ENCODE data around the gene NUAK1.
A peak's percentile ranks its signal among the peaks of the same experiment; 100 is the strongest.
"Not testable (repeated sequence)": the region's sequence is repeated elsewhere in the genome, so short reads cannot be mapped to it uniquely, and the experiment has no call there.

NUAK1 gene

GRCh38 chr12:106142591-106143261 is 4.0 kb upstream of the NUAK1 start:
- DNase-seq (ENCODE audit: low read depth): no peak
- no peak overlapping the region for H3K4me3 ChIP-seq (ENCODE audit: control insufficient read depth, low read depth, low read length)
- TF ChIP-seq, protein P1, sequence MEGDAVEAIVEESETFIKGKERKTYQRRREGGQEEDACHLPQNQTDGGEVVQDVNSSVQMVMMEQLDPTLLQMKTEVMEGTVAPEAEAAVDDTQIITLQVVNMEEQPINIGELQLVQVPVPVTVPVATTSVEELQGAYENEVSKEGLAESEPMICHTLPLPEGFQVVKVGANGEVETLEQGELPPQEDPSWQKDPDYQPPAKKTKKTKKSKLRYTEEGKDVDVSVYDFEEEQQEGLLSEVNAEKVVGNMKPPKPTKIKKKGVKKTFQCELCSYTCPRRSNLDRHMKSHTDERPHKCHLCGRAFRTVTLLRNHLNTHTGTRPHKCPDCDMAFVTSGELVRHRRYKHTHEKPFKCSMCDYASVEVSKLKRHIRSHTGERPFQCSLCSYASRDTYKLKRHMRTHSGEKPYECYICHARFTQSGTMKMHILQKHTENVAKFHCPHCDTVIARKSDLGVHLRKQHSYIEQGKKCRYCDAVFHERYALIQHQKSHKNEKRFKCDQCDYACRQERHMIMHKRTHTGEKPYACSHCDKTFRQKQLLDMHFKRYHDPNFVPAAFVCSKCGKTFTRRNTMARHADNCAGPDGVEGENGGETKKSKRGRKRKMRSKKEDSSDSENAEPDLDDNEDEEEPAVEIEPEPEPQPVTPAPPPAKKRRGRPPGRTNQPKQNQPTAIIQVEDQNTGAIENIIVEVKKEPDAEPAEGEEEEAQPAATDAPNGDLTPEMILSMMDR (IDR thresholded peaks at IDR 0.05; ENCODE audit: control insufficient read depth, insufficient read depth, low read depth, low read length, missing control alignments): no peak

DNA sequence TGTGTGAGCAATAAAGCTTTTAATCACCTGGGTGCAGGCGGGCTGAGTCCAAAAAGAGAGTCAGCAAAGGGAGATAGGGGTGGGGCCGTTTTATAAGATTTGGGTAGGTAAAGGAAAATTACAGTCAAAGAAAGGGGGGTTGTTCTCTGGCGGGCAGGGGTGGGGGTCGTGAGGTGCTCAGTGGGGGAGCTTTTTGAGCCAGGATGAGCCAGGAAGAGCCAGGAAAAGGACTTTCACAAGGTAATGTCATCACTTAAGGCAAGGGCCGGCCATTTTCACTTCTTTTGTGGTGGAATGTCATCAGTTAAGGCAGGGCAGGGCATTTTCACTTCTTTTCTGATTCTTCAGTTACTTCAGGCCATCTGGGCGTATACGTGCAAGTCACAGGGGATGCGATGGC is 3.2 kb upstream of the NUAK1 start:
- not testable (repeated sequence) for H3K4me3 ChIP-seq (ENCODE audit: control insufficient read depth, low read depth, low read length); DNase-seq (ENCODE audit: low read depth)

DNA sequence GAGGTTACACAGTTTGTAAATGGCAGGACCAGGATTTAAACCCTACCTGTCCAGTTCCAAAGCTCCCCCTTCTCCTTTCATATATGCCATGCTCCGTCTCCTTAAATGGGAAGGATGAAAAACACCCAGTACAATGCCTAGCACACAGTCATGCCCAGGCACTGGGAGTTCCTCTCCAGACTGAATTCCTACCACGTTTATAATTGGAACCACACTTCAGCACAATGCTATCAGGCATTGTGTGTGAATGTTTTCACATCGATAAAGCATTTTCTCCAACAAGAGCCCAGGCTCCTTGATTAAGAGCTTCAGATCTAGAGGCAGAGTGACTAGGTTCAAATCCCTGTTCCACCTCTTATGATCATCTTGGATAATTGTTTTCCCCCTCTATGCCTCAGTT is 2.7 kb upstream of the NUAK1 start:
- H3K4me3 ChIP-seq (ENCODE audit: control insufficient read depth, low read depth, low read length): no peak overlapping the region
- TF ChIP-seq, protein P1 (IDR thresholded peaks at IDR 0.05; ENCODE audit: control insufficient read depth, insufficient read depth, low read depth, low read length, missing control alignments): no peak
- no peak for DNase-seq (ENCODE audit: low read depth)

DNA sequence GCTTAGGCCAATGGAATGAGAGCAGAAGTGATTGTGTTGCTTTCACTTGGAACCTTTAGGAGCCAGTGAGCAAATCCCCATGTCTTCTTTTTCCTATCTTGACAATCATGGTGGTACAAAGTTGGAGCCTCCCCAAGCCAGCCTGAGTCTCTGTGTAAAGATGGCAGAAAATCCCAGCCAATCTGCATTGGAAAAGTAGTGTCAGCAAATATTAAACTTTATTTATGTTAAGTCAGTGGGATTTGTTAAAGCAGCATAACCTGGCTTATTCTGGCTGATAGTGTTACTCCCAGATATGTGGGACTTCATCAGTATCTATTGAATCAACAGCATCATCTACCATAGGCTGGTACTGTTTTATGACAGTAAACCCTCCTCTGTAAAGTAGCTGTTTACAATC is 2.2 kb upstream of the NUAK1 start:
- TF ChIP-seq, protein P1 (IDR thresholded peaks at IDR 0.05; ENCODE audit: control insufficient read depth, insufficient read depth, low read depth, low read length, missing control alignments): no peak
- H3K4me3 ChIP-seq (ENCODE audit: control insufficient read depth, low read depth, low read length): no peak overlapping the region
- no peak for DNase-seq (ENCODE audit: low read depth)

- DNase-seq (ENCODE audit: low read depth): no peak
- TF ChIP-seq, protein P1 (IDR thresholded peaks at IDR 0.05; ENCODE audit: control insufficient read depth, insufficient read depth, low read depth, low read length, missing control alignments): no peak
- peak overlapping the region; percentile 91 for H3K4me3 ChIP-seq (ENCODE audit: control insufficient read depth, low read depth, low read length)
Measured at GRCh38 chr12:106140223-106140986, 1.7 kb upstream of the NUAK1 start.

GRCh38 chr12:106139422-106140171 is 843 bp upstream of the NUAK1 start:
- H3K4me3 ChIP-seq (ENCODE audit: control insufficient read depth, low read depth, low read length): peak overlapping the region; percentile 91
- no peak for DNase-seq (ENCODE audit: low read depth)

More at GRCh38 chr12:106139422-106140171, 843 bp upstream of the NUAK1 start:
- TF ChIP-seq, protein P1 (IDR thresholded peaks at IDR 0.05; ENCODE audit: control insufficient read depth, insufficient read depth, low read depth, low read length, missing control alignments): no peak

All from AG09309 (cell line).